ENCODE measurements around the gene SPSB3. TPM values are rescaled to one million over a fixed set of nuclear protein-coding genes. Genes with fewer than 3 reads are reported as not detected.
"Not testable (repeated sequence)": the region's sequence is repeated elsewhere in the genome, so short reads cannot be mapped to it uniquely, and the experiment has no call there.

SPSB3 gene
- total and polyA plus RNA-seq, 2 of the 4 experiments (the other 2 are of a cell fraction): 9.1 to 30.8 TPM

DNA sequence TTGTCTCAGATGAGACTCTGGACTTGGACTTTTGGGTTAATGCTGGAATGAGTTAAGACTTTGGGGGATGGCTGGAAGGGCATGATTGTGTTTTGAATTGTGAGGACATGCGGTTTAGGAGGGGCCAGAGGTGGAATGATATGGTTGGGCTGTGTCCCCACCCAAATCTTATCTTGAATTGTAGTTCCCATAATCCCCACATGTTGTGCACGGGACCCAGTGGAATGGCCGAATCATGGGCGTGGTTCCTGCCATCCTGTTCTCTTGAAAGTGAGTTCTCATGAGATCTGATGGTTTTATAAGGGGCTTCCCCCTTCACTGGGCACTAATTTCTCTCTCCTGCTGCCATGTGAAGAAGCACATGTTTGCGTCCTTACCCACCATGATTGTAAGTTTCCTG is 16.9 kb upstream of the SPSB3 start:
- 100% methylated on average over 1 of the region's 5 CpGs; no CpG with 5 or more reads in 1 of the 2 experiments for WGBS, 2 experiments (ENCODE audit: extremely low coverage in 2 of 2, insufficient read length in 1 of 2)
- intact Hi-C loops (cut with micrococcal nuclease); dilution Hi-C loops (cut with HindIII; ENCODE audit: low sequenced_read_pairs, unreplicated experiment); BruUV-seq (replicated peaks); H3K23ac ChIP-seq (ENCODE audit: low read depth, low read length); H3K4ac ChIP-seq (ENCODE audit: low read depth, low read length); H3K9me3 ChIP-seq (ENCODE audit: control insufficient read depth, insufficient read depth, low read length); H3K9ac ChIP-seq (ENCODE audit: low read depth, low read length); POLR2A ChIA-PET (ENCODE audit: unreplicated experiment); H4K5ac ChIP-seq (ENCODE audit: low read depth, low read length); H3K18ac ChIP-seq (ENCODE audit: low read depth, low read length); H2AK5ac ChIP-seq (ENCODE audit: low read depth, low read length); H3K4me3 ChIP-seq (ENCODE audit: insufficient read depth, low read depth, low read length); H2AK9ac ChIP-seq (replicated peaks; ENCODE audit: low read depth, low read length, poor library complexity); CTCF ChIA-PET; H3K4me1 ChIP-seq (ENCODE audit: control insufficient read depth, insufficient read depth, low read length); H2BK120ac ChIP-seq (ENCODE audit: low read depth, low read length); ATAC-seq (ENCODE audit: low read depth); H3K79me1 ChIP-seq (ENCODE audit: low read depth in 1 of 2, low read length in 2 of 2); H3K9me1 ChIP-seq (ENCODE audit: insufficient read depth, low read length); H3K27ac ChIP-seq (ENCODE audit: insufficient read depth, low read length); H2AFZ ChIP-seq (replicated peaks; ENCODE audit: low read length, poor library complexity); H3K14ac ChIP-seq (replicated peaks; ENCODE audit: low read depth, low read length); H2BK5ac ChIP-seq (ENCODE audit: low read depth, low read length, poor library complexity, severe bottlenecking); H4K91ac ChIP-seq (ENCODE audit: insufficient read depth, low read depth, low read length); H4K8ac ChIP-seq (ENCODE audit: low read depth in 2 of 2, low read length in 2 of 2); H3K4me2 ChIP-seq (ENCODE audit: low read depth, low read length); H3K56ac ChIP-seq (ENCODE audit: extremely low read depth, insufficient read depth, low read length); H4K20me1 ChIP-seq (ENCODE audit: insufficient read depth, low read length); H3K36me3 ChIP-seq (ENCODE audit: control insufficient read depth, insufficient read depth, low read length); DNase-seq; in situ Hi-C loops (cut with MboI; ENCODE audit: low sequenced_read_pairs); H3K27me3 ChIP-seq (ENCODE audit: control insufficient read depth, insufficient read depth, low read length); H2BK20ac ChIP-seq (ENCODE audit: low read depth, low read length); H2BK15ac ChIP-seq (ENCODE audit: low read depth, low read length): not testable (repeated sequence)

All from IMR-90 (cell line).